ENCODE data around the gene IL3RA.
"Not testable (repeated sequence)": the region's sequence is repeated elsewhere in the genome, so short reads cannot be mapped to it uniquely, and the experiment has no call there.

The IL3RA gene

DNA sequence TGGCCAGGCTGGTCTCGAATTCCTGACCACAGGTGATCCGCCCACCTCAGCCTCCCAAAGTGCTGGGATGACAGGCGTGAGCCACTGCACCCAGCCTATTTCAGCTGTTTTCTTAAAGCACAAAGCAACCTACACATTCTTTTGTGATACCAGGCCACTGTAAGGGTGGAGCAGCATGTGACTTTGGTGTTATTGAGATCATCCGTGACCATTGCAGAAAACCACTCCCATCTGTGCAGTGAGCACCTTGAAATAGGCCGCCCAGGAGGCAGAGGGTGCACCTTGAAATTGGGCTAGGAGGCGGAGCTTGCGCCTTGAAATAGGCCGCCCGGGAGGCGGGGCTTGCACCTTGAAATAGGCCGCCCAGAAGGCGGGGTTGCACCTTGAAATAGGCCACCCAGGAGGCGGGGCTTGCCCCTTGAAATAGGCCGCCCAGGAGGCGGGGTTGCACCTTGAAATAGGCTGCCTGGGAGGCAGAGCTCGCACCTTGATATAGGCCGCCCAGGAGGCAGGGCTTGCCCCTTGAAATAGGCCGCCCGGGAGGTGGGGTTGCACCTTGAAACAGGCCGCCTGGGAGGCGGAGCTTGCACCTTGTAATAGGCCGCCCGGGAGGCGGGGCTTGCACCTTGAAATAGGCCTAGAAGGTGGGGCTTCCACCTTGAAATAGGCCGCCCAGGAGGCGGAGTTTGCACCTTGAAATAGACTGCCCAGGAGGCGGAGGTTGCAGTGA lies 64.3 kb downstream of the IL3RA start:
- no peak for DNase-seq

DNA sequence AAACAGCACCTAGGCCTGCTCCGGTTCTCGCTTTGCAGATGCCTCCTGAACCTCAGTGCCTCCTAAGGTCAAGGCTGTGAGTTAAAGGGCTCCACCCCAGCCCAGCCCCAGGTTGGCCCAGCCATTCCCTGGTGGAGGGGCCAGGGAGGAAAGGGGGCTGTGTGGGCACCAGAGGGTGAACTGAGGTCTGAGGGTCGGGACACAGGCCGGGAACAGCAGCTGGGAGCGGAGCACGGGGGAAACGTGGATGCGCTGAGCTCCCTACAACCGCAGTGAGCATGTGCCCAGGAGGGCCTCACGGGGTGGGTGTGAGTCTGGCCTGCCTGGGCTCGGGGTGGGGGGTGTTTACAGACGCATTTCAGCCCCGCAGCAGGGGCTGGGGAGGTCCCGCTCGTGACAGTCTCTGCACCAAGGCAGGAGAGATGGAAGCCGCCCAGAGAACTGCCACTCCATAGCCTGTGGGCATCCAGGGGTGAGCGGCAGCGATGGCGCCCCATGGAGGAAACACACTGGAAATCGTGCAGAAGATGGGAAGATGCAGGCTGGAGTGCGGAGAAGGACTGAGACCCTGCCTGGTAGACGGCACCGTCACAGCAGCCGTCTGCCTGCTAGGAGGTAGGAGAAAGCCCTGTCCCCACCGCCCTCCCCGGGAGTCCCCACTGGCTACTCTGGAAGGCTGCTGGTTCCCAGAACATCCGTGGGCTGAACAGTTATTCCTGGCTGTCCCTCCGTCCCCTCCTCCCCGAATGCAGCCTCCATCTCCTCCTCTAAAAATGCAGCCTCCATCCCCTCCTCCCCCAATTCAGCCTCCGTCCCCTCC lies 65.2 kb downstream of the IL3RA start:
- no peak for DNase-seq

DNA sequence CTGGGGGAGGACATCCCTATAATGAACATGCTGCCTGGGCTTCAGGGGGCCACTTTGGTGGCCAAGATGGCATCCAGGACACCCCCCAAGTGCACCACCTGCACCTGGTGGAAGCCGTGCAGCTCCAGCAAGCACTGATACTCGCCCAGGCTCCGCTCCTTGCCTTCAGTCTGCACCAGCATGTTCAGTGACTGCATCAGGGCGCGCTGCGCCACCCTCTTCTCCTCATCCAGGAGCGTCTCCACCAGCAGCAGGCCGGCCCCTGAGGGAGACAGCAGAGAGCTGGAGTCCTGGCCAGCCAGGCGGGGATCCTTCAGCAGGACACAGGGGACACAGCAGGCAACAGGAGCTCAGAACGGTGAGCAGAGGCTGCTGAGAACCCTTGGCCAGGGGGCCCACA lies 66.6 kb downstream of the IL3RA start:
- DNase-seq: no peak

DNA sequence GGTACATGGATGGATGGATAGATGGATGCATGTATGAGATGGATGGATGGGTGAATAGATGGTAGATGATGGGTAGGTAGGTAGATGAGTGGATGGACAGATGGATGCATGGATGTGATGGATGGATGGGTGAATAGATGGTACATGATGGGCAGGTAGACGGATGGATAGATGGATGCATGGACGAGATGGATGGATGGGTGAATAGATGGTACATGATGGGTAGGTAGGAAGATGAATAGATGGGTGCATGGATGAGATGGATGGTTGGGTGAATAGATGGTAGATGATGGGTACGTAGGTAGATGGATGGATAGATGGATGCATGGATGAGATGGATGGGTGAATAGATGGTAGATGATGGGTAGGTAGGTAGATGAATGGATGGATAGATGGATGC lies 67.3 kb downstream of the IL3RA start:
- DNase-seq: not testable (repeated sequence)

DNA sequence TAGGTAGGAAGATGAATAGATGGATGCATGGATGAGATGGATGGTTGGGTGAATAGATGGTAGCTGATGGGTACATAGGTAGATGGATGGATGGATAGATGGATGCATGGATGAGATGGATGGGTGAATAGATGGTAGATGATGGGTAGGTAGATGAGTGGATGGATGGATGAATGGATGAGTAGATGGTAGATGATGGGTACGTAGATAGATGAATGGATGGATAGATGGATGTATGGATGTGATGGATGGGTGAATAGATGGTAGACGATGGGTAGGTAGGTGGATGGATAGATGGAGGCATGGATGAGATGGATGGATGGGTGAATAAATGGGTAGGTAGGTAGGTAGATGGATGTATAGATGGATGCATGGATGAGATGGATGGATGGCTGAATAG lies 69.2 kb downstream of the IL3RA start:
- not testable (repeated sequence) for DNase-seq

DNA sequence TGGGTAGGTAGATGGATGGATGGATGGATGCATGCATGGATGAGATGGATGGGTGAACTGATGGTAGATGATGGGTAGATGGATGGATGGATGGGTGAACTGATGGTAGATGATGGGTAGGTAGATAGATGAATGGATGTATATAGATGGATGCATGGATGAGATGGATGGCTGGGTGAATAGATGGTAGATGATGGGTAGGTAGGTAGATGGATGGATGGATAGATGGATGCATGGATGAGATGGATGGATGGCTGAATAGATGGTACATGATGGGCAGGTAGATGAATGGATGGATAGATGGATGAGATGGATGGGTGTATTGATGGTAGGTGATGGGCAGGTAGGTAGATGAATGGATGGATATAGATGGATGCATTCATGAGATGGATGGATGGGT lies 70.5 kb downstream of the IL3RA start:
- DNase-seq: no peak

DNA sequence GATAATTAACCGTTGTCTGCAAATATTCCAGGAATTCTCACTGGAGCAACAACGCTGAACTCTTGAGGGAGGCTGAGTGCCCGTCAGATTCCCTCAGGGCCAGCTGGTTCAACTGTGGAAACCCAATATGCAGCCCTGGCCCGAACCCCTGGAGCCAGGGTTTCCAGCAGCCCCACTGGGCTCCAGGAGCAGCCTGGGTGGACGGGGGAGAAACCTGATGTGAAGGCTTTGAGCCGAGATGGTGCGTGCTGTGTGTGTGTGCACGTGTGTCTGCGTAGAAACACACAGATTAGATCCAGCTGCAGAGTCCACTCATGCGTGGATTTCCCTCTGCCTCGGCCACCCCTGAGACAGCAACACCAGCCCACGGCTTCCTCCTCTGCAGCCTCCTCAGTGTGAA lies 74.7 kb downstream of the IL3RA start:
- no peak for DNase-seq

DNA sequence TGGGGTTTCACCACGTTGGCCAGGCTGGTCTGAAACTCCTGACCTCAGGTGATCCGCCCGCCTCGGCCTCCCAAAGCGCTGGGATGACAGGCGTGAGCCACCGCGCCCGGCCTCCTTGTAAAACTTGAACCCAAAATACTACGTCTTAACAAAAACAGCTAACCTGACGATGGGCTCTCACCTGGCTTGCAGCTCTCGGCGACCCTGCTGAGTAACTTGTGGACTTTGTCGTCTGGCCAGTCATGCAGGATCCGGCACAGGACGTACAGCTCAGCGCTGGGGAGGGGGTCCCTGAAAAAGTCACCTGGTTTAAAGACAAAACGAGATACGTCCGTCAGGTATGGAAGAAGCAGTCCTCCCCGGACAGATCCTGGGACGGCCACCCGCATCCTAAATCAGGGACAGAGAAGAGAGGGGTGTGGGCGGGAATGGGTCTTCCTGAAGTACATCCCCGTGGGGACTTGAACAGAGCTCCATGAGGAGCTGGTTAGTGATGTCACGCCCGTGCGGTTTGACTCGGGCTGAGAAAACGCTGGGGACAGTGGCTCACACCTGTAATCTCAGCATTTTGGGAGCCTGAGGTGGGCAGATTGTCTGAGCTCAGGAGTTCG lies 76.1 kb downstream of the IL3RA start:
- DNase-seq: no peak

DNA sequence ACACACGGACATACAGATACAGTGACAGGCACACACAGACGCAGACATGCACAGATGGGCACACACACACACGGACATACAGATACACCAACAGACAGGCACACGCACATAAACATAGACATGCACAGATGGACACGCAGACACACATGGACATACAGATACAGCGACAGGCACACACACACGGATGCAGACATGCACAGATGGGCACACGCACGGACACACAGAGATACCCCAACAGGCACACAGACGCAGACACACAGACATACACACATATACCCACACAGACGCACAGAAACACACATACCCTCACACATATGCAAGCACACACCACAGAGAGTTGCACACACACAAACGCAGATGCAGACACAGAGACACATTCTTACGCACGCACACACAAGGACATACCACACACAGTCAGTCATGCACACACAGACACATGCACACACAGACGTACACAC lies 79.8 kb downstream of the IL3RA start:
- DNase-seq: no peak

DNA sequence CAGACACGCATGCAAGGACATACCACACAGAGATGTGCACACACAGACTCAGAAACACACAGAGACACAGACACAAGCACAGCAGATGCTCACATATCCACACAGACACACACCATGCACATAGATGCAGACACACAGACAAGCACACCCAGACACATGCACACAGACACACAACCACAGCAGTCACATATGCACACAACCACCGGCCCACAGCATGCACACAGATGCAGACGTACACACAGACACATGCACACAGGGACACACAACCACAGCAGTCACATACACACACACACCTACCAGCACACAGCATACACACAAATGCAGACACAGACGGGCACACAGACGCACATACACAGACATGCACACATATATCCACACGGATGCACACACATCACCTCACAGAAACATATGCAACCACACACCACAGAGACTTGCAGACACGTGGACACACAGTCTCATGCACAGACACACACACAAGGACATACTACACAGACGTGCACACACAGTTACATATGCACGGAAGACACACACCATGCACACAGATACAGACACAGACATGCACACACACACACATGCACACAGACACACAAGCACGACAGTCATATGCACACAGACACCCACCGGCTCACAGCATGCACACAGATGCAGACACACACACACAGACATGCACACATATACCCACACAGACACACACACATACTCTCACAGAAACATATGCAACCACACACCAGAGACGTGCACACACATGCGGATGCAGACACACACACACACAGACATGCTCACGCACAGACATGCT lies 80.6 kb downstream of the IL3RA start:
- no peak for DNase-seq

DNA sequence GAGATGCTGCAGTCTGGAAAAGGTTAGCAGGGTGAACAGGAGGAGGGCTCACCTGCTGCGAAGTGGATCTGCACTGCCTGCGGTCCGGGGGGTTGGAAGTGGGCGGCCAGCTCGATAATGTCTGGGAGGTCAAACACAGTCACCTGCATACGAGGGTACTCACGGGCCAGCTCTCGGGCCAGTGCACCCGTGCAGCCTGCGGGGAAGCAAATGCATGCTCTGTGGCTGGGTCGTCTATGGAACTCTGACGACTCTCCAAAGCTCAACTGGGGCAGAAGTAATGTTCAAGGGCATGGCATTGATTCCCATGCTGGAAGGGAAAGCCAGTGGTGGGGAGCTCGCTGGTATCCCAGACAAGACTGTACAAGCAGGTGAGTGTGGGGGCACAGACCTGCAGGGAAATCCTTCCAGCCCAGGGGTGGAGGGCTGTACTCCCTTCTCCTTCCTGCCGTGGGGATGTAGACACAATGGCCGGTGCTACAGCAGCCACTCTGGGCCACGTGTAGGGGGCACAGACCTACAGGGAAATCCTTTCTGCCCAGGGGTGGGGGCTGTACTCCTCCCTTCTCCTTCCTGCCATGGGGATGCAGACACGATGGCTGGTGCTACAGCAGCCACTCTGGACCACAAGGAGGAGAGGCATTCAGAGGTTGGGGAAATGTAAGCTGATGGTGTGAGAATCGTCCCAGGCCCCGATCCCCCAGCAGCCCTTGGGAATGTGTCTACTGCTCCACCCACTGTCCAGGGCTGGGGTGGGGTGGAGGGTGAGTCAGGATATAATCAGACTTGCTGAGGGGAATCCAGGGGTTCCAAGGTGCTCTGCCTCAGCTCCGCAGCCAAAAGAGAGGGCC lies 81.6 kb downstream of the IL3RA start:
- DNase-seq: no peak

DNA sequence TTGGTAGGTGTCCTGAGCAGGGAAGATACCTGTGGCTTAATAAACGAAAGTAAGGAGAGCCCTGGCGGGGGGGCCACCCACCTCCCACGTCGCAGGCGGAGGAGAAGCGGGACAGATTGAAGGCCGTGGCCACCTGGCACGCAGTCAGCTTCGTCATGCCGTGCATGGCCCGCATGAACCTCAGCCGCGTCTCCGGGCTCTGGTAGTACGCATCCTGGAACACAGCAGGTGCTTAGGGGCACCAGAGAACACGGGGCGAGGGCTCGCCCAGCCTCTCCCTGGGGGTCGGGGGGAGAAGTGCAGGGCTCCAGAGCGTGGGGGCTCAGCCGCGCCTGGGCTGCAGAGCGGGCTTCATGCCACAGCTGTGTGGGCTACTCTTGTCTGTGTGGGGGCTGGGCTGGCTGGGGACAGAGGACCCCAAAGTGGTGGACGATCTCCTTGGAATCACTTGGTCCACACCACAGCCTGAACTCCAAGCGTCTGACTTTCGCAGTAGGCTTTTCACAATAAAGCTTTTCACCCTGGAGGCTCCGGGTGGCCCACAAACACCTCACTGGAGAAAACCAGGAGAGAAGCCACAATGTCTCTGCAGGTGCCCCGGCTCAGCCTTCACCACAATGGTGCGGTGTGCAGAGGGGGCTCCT lies 82.4 kb downstream of the IL3RA start:
- no peak for DNase-seq

DNA sequence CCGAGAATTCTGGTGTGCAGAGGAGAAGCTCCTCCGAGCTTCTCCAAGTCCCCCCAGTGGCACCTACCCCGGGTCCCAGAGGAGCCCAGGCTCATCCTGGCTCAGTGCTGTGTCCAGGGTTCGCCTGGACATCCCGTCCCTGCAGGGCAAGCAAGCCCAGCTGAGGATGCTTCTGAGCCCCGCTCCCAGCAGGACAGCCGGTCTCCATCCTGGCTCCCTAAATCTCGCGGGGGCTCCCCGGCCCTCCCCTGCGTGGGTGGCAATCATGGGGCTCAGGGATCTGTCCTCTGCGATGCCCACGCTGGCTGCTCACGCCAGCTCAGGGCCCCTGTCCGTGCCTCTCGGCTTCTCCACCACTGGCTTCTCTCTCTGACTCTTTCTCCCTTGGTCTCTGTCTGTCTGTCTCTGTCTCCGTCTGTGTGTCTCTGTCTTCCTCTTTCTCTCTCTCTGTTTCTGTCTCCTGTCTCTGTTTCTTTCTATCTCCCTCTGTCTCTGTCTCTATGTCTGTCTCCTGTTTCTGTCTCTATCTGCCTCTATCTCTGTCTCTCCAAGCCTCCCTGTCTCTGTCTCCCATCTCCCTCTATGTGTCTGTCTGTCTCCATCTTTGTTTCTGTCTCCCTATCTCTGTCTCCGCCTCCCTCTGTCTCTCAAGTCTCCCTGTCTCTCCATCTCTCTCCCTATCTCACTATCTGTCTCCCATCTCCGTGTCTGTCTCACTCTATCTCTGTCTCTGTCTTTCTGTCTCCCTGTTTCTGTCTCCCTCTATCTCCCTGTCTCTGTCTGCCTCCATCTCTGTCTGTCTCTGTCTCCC lies 83.2 kb downstream of the IL3RA start:
- no peak for DNase-seq

DNA sequence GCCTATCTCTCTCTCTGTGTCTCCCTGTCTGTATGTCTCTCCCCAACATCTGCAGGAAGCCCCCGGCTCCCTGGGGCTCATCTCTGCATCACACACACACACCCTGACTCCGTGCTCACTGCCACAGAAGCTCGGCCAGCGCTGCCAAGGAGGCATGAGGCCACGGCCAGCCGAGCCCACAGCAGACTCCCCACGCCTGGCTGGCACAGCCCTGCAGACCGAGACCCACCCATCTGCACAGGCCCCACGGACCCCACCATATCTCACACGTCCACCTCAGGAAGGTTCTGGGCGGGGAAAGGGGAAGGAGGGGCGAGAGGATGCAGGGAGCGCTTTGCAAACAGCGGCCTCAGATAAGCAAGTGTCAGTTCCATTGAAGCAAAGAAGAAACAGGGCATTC lies 83.8 kb downstream of the IL3RA start:
- no peak for DNase-seq

DNA sequence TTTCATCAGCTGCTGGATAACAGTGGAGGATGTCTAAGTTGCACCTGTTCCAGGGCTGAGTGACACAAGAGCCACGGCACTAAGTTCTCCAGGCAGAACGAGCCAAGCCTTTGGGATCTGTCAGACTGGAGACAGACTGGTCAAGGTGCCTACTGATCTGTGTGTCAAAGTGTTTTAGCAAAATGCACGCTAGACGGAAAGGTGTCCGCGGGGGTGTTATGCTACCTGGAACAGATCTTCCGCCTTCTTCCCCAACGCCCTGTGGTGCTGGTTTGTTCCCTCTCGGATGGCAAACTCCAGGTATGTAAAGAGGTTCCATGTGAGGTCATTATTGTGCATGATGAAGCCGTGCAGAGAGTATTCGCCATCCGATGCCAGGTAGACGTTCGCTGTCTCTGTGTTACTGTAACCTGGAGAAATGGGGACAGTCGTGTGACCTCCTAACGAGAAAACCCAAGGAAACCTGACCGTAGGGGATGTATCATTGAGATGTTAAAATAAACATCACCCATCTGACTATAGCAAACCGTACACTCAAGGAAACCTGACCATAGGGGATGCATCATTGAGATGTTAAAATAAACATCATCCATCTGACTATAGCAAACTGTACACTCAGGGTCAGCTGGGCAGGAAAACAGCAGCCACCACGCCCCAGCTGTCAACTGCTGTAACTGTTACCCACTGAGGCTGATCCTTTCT lies 85.0 kb downstream of the IL3RA start:
- no peak for DNase-seq

DNA sequence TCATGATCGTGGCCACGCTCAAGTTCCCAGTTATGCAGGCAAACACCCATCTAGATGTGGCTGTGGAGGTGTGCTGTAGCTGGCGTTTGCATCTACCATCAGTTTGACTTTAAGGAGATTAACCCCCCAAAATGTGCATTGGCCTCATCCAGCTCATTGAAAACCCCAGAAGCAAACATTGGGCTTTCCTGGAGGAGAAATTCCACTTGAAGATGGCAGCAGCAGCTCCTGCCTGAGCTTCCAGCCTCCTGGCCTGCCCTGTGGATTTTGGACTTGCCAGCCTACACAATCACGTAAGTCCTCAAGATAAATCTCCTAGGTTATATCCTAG lies 85.5 kb downstream of the IL3RA start:
- DNase-seq: no peak

DNA sequence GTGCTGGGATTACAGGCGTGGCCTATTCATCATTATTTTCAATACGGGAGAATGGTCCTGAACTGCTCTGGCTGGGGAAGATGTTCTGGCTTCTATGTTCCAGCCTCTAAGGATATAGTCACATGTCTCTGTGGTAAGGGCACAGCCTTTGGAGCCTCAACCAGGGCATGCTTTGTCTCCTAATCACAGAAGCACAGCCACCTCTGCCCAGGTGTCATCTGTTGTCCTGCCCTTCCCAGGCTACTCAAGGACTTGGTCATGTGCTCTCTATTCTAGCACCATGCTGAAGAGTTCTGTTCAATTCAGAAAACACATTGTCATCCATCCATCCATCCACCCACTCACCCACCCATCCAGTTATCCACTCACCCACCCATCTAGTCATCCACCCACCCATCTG lies 86.6 kb downstream of the IL3RA start:
- no peak for DNase-seq

DNA sequence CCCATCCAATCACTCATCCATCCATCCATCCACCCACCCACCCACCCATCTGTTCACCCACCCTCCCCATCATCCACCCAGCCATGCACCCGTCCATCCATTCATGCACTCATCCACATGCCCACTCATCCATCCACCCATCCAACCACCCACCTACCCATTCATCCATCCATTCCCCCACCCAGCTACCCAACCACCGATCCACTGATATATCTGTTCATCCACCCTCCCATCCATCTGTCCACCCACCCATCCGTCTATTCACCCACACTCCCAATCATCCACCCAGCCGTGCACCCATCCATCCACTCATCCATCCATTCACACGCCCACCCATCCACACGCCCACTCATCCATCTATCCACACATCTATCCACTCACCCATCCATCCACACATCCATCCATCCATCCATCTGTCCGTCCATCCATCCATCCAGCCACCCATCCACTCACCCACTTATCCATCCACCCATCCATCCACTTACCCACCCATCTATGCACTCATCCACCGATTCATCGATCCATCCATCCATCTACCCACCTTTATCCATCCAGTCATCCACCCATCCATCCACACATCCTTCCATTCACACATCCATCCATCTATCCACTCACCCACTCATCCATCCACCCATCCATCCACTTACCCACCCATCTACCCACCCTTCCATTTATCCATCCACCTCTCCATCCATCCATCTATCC lies 87.7 kb downstream of the IL3RA start:
- no peak for DNase-seq

DNA sequence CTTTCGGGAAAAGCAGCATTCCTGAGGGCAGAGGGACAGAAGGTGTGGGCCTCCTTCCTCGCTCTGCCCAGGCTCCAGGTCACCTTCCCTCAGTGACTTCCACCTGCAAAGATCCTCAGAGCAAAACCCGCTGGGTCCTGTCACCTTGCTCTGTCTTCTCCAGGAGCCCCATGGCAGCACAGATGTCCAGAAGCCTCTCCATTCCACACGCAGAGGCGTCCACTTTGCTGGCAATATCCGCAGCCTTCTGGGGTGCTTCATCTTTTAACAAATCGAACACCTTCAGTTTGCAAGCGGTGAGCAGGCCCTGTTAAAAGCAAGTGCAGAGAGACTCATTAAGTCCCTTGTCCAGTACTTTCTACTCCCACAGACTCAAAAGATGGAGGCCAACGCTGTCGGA lies 88.8 kb downstream of the IL3RA start:
- DNase-seq: no peak

DNA sequence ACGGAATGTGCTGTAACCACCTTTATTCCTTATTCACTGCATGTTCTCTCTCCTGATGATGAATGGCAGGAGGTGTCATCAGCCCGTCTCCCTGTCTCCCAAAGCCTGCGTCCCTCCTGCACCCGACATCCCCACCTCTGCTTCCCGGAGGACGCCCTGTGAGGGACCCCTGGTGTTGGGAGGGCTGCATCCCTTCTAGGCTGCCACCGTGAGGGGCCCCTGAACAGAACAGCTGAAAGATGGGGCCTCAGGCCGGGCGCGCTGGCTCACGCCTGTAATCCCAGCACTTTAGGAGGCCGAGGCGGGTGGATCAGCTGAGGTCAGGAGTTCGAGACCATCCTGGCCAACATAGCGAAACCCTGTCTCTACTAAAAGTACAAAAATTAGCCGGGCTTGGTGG lies 89.7 kb downstream of the IL3RA start:
- not testable (repeated sequence) for DNase-seq

Measured in CD4-positive, alpha-beta T cell treated with Interleukin-1 beta for 1 hour (primary cell).